Measurements from ENCODE around the gene EFCAB6. TPM values are rescaled to one million over a fixed set of nuclear protein-coding genes. Genes with fewer than 3 reads are reported as not detected.

EFCAB6 gene
- total and polyA plus RNA-seq, 10 of the 15 experiments (the other 5 are each of a cell fraction or from before 2014, with no cell fraction given) = 0.05 to 0.42 (median 0.19) TPM

DNA sequence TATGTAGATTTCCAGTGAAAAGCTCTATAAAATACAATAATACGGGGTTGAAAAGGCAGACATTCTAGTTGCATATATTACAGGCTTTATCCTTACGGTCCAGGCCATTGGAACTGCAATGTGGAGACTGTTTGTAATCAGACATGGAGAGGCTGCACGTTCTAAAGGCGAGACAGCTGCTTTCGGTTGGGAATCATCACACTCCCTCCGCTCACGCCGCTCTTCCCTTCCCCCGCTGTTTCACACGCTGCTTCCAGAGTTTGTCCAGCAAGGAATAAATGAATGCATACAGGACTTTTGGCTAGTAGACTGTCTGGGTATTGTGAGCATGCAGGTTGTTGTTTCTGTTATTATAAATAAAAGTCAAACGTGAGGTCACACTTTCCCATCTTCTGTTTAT, 13.5 kb upstream of the EFCAB6 start:
- RAD21 ChIA-PET (ENCODE audit: unreplicated experiment) = interaction anchor here (2.0 kb wide), 1 partner anchor 81 kb away, joined by 5 read pairs; no protein-coding TSS in a partner anchor
- POLR2A ChIA-PET = interaction anchor here (0.5 kb wide), 1 partner anchor 293 kb away, joined by 4 read pairs; no protein-coding TSS in a partner anchor
- intact Hi-C loops (cut with micrococcal nuclease; ENCODE audit: unreplicated experiment) = loop anchor here (2.0 to 5.0 kb wide), 2 partner anchors 73 to 437 kb away; no protein-coding TSS in a partner anchor
- Histone ChIP-seq H3K36me3 (ENCODE audit: control insufficient read depth in 2 of 2, insufficient read depth in 2 of 2, low read length in 1 of 2) (no peaks in the 10 kb centered on the region), H3K9ac (ENCODE audit: control insufficient read depth, insufficient read depth, low read length) (no peak overlapping the region), H3K27me3 (replicated peaks in 1 of 2; ENCODE audit: control insufficient read depth in 2 of 2, insufficient read depth in 2 of 2, low read length in 1 of 2) (no peaks in the 10 kb centered on the region; a peak in 1 of 4 replicates), H3K4me2 (ENCODE audit: control insufficient read depth, insufficient read depth) (no peak overlapping the region), H3K4me1 (ENCODE audit: control insufficient read depth, insufficient read depth, low read length) (no peaks in the 10 kb centered on the region), H3K79me2 (ENCODE audit: control insufficient read depth, insufficient read depth, low read length) (no peaks in the 10 kb centered on the region), H4K20me1 (ENCODE audit: control insufficient read depth, insufficient read depth) (no peaks in the 10 kb centered on the region), H3K27ac (ENCODE audit: control insufficient read depth, insufficient read depth) (no peak overlapping the region), H3K9me3 (replicated peaks; ENCODE audit: control insufficient read depth, insufficient read depth, low read length) (no peaks in the 10 kb centered on the region), H2AFZ (ENCODE audit: control insufficient read depth, low read depth, low read length) (no peak overlapping the region), H3K4me3 (no peak overlapping the region)
- CTCF ChIA-PET = interaction anchor here (0.9 kb wide), 1 partner anchor 77 kb away, joined by 3 read pairs; no protein-coding TSS in a partner anchor
- ATAC-seq (no peak), DNase-seq (ENCODE audit: low read depth, low spot score) (no peak), FAIRE-seq (no peak)
- SMC1A ChIA-PET (ENCODE audit: uncharacterized antibody, unreplicated experiment) = interaction anchor here (2.2 kb wide), 1 partner anchor 75 kb away, joined by 6 read pairs; no protein-coding TSS in a partner anchor
- in situ Hi-C loops (cut with MboI) = loop anchor here (10.0 kb wide), 1 partner anchor 431 kb away; no protein-coding TSS in a partner anchor
- 32% methylated on average over 11 of the region's 11 CpGs for WGBS (ENCODE audit: insufficient coverage, insufficient replicate concordance, low lambda C conversion rate, missing lambda C conversion rate)
- no TSS peak for BruUV-seq (replicated peaks)
- TF ChIP-seq SMAD5 (IDR thresholded peaks at IDR 0.05; ENCODE audit: low read depth) (no peak), STAT1 (conservative IDR thresholded peaks at IDR 0.05) (no peak), FOXM1 (IDR thresholded peaks at IDR 0.05; ENCODE audit: low read depth, low read length) (no peak), TAF1 (IDR thresholded peaks at IDR 0.05; ENCODE audit: borderline replicate concordance, low read depth, low read length) (no peak), EGR1 (IDR thresholded peaks at IDR 0.05; ENCODE audit: borderline replicate concordance in 1 of 2, low read depth in 2 of 2, low read length in 2 of 2) (no peak), ZNF384 (IDR thresholded peaks at IDR 0.05; ENCODE audit: borderline replicate concordance, low read depth, low read length) (no peak)
- TF ChIP-seq, protein P1, sequence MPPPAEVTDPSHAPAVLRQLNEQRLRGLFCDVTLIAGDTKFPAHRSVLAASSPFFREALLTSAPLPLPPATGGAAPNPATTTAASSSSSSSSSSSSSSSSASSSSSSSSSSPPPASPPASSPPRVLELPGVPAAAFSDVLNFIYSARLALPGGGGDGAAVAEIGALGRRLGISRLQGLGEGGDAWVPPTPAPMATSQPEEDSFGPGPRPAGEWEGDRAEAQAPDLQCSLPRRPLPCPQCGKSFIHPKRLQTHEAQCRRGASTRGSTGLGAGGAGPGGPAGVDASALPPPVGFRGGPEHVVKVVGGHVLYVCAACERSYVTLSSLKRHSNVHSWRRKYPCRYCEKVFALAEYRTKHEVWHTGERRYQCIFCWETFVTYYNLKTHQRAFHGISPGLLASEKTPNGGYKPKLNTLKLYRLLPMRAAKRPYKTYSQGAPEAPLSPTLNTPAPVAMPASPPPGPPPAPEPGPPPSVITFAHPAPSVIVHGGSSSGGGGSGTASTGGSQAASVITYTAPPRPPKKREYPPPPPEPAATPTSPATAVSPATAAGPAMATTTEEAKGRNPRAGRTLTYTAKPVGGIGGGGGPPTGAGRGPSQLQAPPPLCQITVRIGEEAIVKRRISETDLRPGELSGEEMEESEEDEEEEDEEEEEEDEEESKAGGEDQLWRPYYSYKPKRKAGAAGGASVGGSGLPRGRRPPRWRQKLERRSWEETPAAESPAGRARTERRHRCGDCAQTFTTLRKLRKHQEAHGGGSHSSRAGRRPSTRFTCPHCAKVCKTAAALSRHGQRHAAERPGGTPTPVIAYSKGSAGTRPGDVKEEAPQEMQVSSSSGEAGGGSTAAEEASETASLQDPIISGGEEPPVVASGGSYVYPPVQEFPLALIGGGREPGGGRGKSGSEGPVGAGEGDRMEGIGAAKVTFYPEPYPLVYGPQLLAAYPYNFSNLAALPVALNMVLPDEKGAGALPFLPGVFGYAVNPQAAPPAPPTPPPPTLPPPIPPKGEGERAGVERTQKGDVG (CRISPR knock-in tag; IDR thresholded peaks at IDR 0.05) = no peak
- TF ChIP-seq, protein P2, sequence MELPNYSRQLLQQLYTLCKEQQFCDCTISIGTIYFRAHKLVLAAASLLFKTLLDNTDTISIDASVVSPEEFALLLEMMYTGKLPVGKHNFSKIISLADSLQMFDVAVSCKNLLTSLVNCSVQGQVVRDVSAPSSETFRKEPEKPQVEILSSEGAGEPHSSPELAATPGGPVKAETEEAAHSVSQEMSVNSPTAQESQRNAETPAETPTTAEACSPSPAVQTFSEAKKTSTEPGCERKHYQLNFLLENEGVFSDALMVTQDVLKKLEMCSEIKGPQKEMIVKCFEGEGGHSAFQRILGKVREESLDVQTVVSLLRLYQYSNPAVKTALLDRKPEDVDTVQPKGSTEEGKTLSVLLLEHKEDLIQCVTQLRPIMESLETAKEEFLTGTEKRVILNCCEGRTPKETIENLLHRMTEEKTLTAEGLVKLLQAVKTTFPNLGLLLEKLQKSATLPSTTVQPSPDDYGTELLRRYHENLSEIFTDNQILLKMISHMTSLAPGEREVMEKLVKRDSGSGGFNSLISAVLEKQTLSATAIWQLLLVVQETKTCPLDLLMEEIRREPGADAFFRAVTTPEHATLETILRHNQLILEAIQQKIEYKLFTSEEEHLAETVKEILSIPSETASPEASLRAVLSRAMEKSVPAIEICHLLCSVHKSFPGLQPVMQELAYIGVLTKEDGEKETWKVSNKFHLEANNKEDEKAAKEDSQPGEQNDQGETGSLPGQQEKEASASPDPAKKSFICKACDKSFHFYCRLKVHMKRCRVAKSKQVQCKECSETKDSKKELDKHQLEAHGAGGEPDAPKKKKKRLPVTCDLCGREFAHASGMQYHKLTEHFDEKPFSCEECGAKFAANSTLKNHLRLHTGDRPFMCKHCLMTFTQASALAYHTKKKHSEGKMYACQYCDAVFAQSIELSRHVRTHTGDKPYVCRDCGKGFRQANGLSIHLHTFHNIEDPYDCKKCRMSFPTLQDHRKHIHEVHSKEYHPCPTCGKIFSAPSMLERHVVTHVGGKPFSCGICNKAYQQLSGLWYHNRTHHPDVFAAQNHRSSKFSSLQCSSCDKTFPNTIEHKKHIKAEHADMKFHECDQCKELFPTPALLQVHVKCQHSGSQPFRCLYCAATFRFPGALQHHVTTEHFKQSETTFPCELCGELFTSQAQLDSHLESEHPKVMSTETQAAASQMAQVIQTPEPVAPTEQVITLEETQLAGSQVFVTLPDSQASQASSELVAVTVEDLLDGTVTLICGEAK (IDR thresholded peaks at IDR 0.05; ENCODE audit: borderline replicate concordance) = no peak
- TF ChIP-seq, protein P3, sequence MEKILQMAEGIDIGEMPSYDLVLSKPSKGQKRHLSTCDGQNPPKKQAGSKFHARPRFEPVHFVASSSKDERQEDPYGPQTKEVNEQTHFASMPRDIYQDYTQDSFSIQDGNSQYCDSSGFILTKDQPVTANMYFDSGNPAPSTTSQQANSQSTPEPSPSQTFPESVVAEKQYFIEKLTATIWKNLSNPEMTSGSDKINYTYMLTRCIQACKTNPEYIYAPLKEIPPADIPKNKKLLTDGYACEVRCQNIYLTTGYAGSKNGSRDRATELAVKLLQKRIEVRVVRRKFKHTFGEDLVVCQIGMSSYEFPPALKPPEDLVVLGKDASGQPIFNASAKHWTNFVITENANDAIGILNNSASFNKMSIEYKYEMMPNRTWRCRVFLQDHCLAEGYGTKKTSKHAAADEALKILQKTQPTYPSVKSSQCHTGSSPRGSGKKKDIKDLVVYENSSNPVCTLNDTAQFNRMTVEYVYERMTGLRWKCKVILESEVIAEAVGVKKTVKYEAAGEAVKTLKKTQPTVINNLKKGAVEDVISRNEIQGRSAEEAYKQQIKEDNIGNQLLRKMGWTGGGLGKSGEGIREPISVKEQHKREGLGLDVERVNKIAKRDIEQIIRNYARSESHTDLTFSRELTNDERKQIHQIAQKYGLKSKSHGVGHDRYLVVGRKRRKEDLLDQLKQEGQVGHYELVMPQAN (conservative IDR thresholded peaks at IDR 0.05) = no peak
- TF ChIP-seq, protein P4, sequence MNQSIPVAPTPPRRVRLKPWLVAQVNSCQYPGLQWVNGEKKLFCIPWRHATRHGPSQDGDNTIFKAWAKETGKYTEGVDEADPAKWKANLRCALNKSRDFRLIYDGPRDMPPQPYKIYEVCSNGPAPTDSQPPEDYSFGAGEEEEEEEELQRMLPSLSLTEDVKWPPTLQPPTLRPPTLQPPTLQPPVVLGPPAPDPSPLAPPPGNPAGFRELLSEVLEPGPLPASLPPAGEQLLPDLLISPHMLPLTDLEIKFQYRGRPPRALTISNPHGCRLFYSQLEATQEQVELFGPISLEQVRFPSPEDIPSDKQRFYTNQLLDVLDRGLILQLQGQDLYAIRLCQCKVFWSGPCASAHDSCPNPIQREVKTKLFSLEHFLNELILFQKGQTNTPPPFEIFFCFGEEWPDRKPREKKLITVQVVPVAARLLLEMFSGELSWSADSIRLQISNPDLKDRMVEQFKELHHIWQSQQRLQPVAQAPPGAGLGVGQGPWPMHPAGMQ (IDR thresholded peaks at IDR 0.05; ENCODE audit: borderline replicate concordance) = no peak
- TF ChIP-seq, protein P5, sequence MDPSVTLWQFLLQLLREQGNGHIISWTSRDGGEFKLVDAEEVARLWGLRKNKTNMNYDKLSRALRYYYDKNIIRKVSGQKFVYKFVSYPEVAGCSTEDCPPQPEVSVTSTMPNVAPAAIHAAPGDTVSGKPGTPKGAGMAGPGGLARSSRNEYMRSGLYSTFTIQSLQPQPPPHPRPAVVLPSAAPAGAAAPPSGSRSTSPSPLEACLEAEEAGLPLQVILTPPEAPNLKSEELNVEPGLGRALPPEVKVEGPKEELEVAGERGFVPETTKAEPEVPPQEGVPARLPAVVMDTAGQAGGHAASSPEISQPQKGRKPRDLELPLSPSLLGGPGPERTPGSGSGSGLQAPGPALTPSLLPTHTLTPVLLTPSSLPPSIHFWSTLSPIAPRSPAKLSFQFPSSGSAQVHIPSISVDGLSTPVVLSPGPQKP (IDR thresholded peaks at IDR 0.05; ENCODE audit: low read depth, low read length) = no peak

Data from GM12878 (cell line).